IMR-90 (cell line): Measurements from ENCODE around the gene PP2D1. TPM values are rescaled to one million over a fixed set of nuclear protein-coding genes. Genes with fewer than 3 reads are reported as not detected.

Experiments used
- ATAC-seq: fragments of 200-7000 bp; cut with Tn5 transposase; 2 replicates; pipeline ENCODE4 v1.9.1; 2020; ENCODE audit warnings: low read depth, mild to moderate bottlenecking, moderate library complexity
- BruUV-seq: library from RNA; stranded (reverse); fragments of 400-500 nt; replicated peaks from 2 replicates; lab custom pipeline; 2021; lab: Mats Ljungman, UMichigan
- CTCF ChIA-PET: fragments of 300-600 bp; formaldehyde crosslinking; extraction: SDS; loops from one replicate; lab custom pipeline; 2021; ENCODE audit warnings: antibody characterized with exemption; lab: Yijun Ruan, JAX
- POLR2A ChIA-PET: fragments of 300-600 bp; sonication (Branson Sonifier 250); formaldehyde crosslinking; loops from one replicate; lab custom pipeline; 2022; ENCODE audit warnings: antibody characterized with exemption; ENCODE audit not compliant: unreplicated experiment; lab: Charles Lee
- DNase-seq: peaks from one replicate; pipeline ENCODE4 v3.0.0; 2013
- H2AFZ ChIP-seq: replicated peaks from 2 replicates; pipeline ENCODE3; 2013; ENCODE audit warnings: low read length, mild to moderate bottlenecking; ENCODE audit not compliant: poor library complexity
- H2AK5ac ChIP-seq: 2 replicates; pipeline ENCODE4 v1.6.1; 2013; ENCODE audit warnings: low read depth, low read length, inconsistent platforms
- H2AK9ac ChIP-seq: replicated peaks from 2 replicates; pipeline ENCODE3; 2013; ENCODE audit warnings: mild to moderate bottlenecking, low read depth, low read length, moderate library complexity; ENCODE audit not compliant: poor library complexity
- H2BK120ac ChIP-seq: 2 replicates; pipeline ENCODE4 v1.6.1; 2013; ENCODE audit warnings: low read depth, low read length, inconsistent platforms
- H2BK15ac ChIP-seq: 3 replicates; pipeline ENCODE4 v1.6.1; 2013; ENCODE audit warnings: low read depth, low read length, inconsistent platforms
- H2BK20ac ChIP-seq: 2 replicates; pipeline ENCODE4 v1.6.1; 2013; ENCODE audit warnings: low read depth, mild to moderate bottlenecking, inconsistent platforms, low read length, moderate library complexity
- H2BK5ac ChIP-seq: 2 replicates; pipeline ENCODE4 v1.6.1; 2013; ENCODE audit warnings: mild to moderate bottlenecking, low read depth, low read length, inconsistent platforms; ENCODE audit not compliant: poor library complexity, severe bottlenecking
- H3K14ac ChIP-seq: replicated peaks from 2 replicates; pipeline ENCODE4 v1.6.1; 2013; ENCODE audit warnings: low read depth, low read length, inconsistent platforms
- H3K18ac ChIP-seq: 2 replicates; pipeline ENCODE4 v1.6.1; 2013; ENCODE audit warnings: low read depth, low read length, control low read depth
- H3K23ac ChIP-seq: 2 replicates; pipeline ENCODE4 v1.6.1; 2013; ENCODE audit warnings: low read depth, low read length, inconsistent platforms
- H3K27ac ChIP-seq: 2 replicates; pipeline ENCODE4 v1.5.1; 2013; ENCODE audit warnings: mild to moderate bottlenecking, control low read depth, low read length; ENCODE audit not compliant: insufficient read depth
- H3K27me3 ChIP-seq: 2 replicates; pipeline ENCODE4 v1.6.1; 2013; ENCODE audit warnings: low read length; ENCODE audit not compliant: control insufficient read depth, insufficient read depth
- H3K36me3 ChIP-seq: 2 replicates; pipeline ENCODE4 v1.6.1; 2013; ENCODE audit warnings: low read length, mixed read lengths; ENCODE audit not compliant: control insufficient read depth, insufficient read depth
- H3K4ac ChIP-seq: 2 replicates; pipeline ENCODE4 v1.6.1; 2013; ENCODE audit warnings: low read depth, low read length, inconsistent platforms
- H3K4me1 ChIP-seq: 2 replicates; pipeline ENCODE4 v1.6.1; 2013; ENCODE audit warnings: low read length, mixed read lengths; ENCODE audit not compliant: control insufficient read depth, insufficient read depth
- H3K4me2 ChIP-seq: 2 replicates; pipeline ENCODE4 v1.6.1; 2013; ENCODE audit warnings: low read depth, mild to moderate bottlenecking, control low read depth, low read length, moderate library complexity
- H3K4me3 ChIP-seq: 2 replicates; pipeline ENCODE4 v1.5.1; 2013; ENCODE audit warnings: low read depth, mild to moderate bottlenecking, control low read depth, low read length, moderate library complexity; ENCODE audit not compliant: insufficient read depth
- H3K56ac ChIP-seq: 2 replicates; pipeline ENCODE4 v1.6.1; 2013; ENCODE audit warnings: low read length, inconsistent platforms; ENCODE audit not compliant: insufficient read depth; ENCODE audit errors: extremely low read depth
- H3K79me1 ChIP-seq, 2 experiments: 2 replicates each; pipeline ENCODE4 v1.6.1; 2013; ENCODE audit warnings: low read length in 2 of 2, inconsistent platforms in 1 of 2, low read depth in 1 of 2
- H3K9ac ChIP-seq: 2 replicates; pipeline ENCODE4 v1.6.1; 2013; ENCODE audit warnings: low read depth, low read length, control low read depth
- H3K9me1 ChIP-seq: 2 replicates; pipeline ENCODE4 v1.6.1; 2013; ENCODE audit warnings: low read length, inconsistent platforms; ENCODE audit not compliant: insufficient read depth
- H3K9me3 ChIP-seq: 2 replicates; pipeline ENCODE4 v1.6.1; 2013; ENCODE audit warnings: low read length; ENCODE audit not compliant: control insufficient read depth, insufficient read depth
- H4K20me1 ChIP-seq: 2 replicates; pipeline ENCODE4 v1.6.1; 2013; ENCODE audit warnings: low read length, inconsistent platforms; ENCODE audit not compliant: insufficient read depth
- H4K5ac ChIP-seq: 2 replicates; pipeline ENCODE4 v1.6.1; 2013; ENCODE audit warnings: mild to moderate bottlenecking, low read depth, low read length, control low read depth
- H4K8ac ChIP-seq, 2 experiments: 2 replicates each; pipeline ENCODE4 v1.6.1; 2013; ENCODE audit warnings: low read depth in 2 of 2, low read length in 2 of 2, control low read depth in 1 of 2, inconsistent platforms in 1 of 2
- H4K91ac ChIP-seq: 2 replicates; pipeline ENCODE4 v1.6.1; 2013; ENCODE audit warnings: low read depth, low read length, inconsistent platforms; ENCODE audit not compliant: insufficient read depth
- NFE2L2 ChIP-seq: fragments of 150-350 bp; IDR thresholded peaks from 2 replicates; pipeline ENCODE4 v1.6.1; 2016; ENCODE audit warnings: low read depth, mild to moderate bottlenecking, low read length
- WGBS, 2 experiments: methylation state at CpG; one replicate each; pipeline versions ENCODE4 v1.1.5 to v1.1.7; 2013; ENCODE audit warnings: missing lambda C conversion rate in 2 of 2; ENCODE audit not compliant: insufficient read length in 1 of 2; ENCODE audit errors: extremely low coverage in 2 of 2; 5-methylcytosine and 5-hydroxymethylcytosine counted together
- dilution Hi-C: fragments of 300-500 bp; cut with HindIII; formaldehyde crosslinking; loops from one replicate; pipeline ENCODE4 v1.14.3; 2018; ENCODE audit warnings: low sequenced_read_pairs; ENCODE audit not compliant: unreplicated experiment
- in situ Hi-C: fragments of 300-500 bp; cut with MboI; formaldehyde crosslinking; loops from 3 replicates; pipeline ENCODE4 v1.14.3; 2019; ENCODE audit warnings: low sequenced_read_pairs, inconsistent platforms, mixed read lengths
- intact Hi-C: fragments of 100-400 bp; cut with micrococcal nuclease; formaldehyde crosslinking; loops from 2 replicates; pipeline ENCODE4 v1.10.0; 2022
- polyA plus RNA-seq, 3 experiments: library from polyadenylated mRNA; depleted of rRNA; stranded (reverse); fragments of >200 nt; gene quantifications; 2 replicates each; pipeline ENCODE4 v1.2.3, GENCODE V29; 2012; ENCODE audit warnings: low replicate concordance in 1 of 3
- total RNA-seq: library from RNA; depleted of rRNA; stranded (reverse); fragments of >200 nt; gene quantifications from 2 replicates; pipeline ENCODE4 v1.2.3, GENCODE V29; 2012

PP2D1 gene
- total and polyA plus RNA-seq, 2 of the 4 experiments (the other 2 are of a cell fraction): not detected

- ChIA-PET POLR2A (no interaction called here), CTCF (no interaction called here)
- no peak overlapping the region for H3K56ac ChIP-seq
- no peaks in the 10 kb centered on the region; the same call in 1 of the 2 replicates for H3K9me1 ChIP-seq
- no peak overlapping the region for H3K4ac ChIP-seq
- H3K4me3 ChIP-seq: no peak overlapping the region
- H4K20me1 ChIP-seq: peaks cover 46% of the 10 kb centered on the region
- H3K4me2 ChIP-seq: no peak overlapping the region
- H2BK5ac ChIP-seq: no peak overlapping the region
- H3K14ac ChIP-seq: no peak overlapping the region
- no peak overlapping the region for H3K27ac ChIP-seq
- H2BK120ac ChIP-seq: no peak overlapping the region
- peaks cover 2% of the 10 kb centered on the region; the same call in 1 of the 2 replicates for H3K4me1 ChIP-seq
- no peak for TF ChIP-seq NFE2L2
- H3K9me3 ChIP-seq: no peaks in the 10 kb centered on the region
- no CpG with 5 or more reads among the region's 4 CpGs for WGBS, 2 experiments
- H2AK5ac ChIP-seq: no peak overlapping the region
- H2AFZ ChIP-seq: no peak overlapping the region
- H3K36me3 ChIP-seq: peaks cover 35% of the 10 kb centered on the region
- no peak overlapping the region for H4K8ac ChIP-seq
- H2AK9ac ChIP-seq: no peak overlapping the region
- dilution Hi-C loops (no loop called here), in situ Hi-C loops (no loop called here), intact Hi-C loops (no loop called here)
- no peak for DNase-seq
- H3K23ac ChIP-seq: no peak overlapping the region
- no peak overlapping the region for H2BK20ac ChIP-seq
- no peaks in the 10 kb centered on the region for H3K27me3 ChIP-seq
- H3K18ac ChIP-seq: no peak overlapping the region
- peaks cover 0 to 28% of the 10 kb centered on the region in 2 experiments; a peak in 2 of 4 replicates for H3K79me1 ChIP-seq
- ATAC-seq: no peak
- no TSS peak for BruUV-seq
- H4K91ac ChIP-seq: no peak overlapping the region
- H3K9ac ChIP-seq: no peak overlapping the region
- no peak overlapping the region for H4K5ac ChIP-seq
- no peak overlapping the region for H2BK15ac ChIP-seq
Observed at GRCh38 chr3:19954676-19955075, 57.4 kb downstream of the PP2D1 start.
